DMS79 treated with DMSO at 0.1 percent for 48 hours (cell line): Measurements from ENCODE around the gene CYBRD1.
"Not testable (repeated sequence)": the region's sequence is repeated elsewhere in the genome, so short reads cannot be mapped to it uniquely, and the experiment has no call there.

Source experiments
- DNase-seq: peaks from one replicate; lab custom pipeline; 2025; lab: John Stamatoyannopoulos, UW

CYBRD1 gene

DNA sequence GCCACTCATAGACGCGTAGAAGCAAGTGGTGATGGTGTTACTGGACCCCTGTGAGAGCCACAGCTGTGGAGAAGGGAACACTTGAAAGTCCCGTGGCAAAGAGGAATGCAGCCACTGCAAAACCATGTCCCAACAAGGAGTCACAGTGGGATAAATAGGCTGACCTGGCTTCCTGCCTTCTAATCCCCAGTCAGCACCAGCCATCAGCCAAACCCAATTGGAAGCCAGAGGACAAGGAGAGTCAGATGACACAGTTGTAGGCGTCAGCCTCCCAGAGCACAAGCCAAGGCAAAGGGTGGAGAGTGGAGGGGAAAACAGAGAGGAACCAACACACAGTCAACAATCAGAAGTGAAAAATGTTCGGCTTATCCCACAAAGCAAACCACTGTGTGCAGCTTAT lies 5.5 kb upstream of the CYBRD1 start:
- no peak for DNase-seq

DNA sequence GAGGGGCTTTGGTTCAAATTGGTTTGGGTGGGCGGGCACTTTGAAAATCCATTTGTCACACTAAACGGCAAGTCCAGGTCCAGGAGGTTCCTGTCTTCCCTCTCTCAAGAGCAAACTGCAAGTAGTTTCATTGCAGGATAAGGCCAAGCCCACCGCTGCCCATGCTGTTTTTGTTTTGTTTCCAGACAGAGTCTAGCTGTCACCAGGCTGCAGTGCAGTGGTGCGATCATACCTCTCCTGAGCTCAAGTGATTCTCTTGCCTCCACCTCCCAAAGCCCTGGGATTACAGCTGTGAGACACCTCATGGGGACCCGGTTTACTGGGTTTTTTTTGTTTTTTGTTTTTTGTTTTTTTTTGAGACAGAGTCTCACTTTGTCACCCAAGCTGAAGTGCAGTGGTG lies 1.8 kb upstream of the CYBRD1 start:
- no peak for DNase-seq

DNA sequence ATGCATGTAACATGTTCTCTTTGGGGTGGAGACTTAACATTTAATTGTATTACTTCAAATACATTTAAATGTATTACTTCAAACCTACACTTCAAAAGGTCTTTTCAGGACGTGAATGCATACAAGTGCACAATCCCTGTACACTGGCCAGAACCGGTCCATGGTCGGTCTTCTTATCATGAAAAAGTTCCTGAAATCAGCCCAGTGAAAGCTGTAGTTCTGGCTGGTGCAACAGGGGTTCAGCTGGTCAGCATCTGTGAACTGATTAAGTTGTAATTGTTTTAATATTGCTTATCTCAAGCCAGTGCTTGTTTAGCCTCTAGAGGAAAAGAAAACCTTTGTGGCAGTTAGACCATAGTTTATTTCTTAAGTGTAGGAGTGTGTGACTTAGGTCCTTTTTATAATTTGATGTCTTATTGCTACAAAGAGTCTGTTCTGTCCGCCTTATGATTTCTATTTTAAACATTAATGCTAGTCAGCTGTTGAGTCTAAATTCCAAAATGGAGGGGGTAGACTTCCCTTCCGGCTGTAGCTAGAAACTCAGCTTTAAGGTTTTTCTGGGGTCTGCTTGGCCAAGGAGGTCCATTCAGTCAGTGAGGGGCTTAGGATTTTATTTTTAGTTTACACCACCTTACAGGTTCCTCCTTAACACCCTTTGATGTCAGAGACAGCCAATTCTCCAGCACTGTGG lies 768 bp upstream of the CYBRD1 start:
- DNase-seq: no peak

DNA sequence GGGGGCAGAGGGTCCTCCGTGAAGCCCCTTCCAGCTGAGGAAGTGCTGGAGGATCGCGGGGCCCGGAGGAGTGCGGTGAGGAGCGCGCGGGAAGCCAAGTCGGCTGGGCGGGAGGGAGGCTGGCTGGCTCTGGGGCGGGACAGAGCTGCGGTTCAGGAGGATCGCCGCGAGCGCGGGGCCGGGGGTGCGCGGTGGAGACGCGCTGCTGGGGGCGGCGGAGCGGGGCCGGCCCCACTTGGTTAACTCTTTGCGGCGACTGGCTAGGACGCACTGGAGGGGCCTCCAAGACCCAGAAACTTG lies 464 bp downstream of the CYBRD1 start:
- DNase-seq: no peak

DNA sequence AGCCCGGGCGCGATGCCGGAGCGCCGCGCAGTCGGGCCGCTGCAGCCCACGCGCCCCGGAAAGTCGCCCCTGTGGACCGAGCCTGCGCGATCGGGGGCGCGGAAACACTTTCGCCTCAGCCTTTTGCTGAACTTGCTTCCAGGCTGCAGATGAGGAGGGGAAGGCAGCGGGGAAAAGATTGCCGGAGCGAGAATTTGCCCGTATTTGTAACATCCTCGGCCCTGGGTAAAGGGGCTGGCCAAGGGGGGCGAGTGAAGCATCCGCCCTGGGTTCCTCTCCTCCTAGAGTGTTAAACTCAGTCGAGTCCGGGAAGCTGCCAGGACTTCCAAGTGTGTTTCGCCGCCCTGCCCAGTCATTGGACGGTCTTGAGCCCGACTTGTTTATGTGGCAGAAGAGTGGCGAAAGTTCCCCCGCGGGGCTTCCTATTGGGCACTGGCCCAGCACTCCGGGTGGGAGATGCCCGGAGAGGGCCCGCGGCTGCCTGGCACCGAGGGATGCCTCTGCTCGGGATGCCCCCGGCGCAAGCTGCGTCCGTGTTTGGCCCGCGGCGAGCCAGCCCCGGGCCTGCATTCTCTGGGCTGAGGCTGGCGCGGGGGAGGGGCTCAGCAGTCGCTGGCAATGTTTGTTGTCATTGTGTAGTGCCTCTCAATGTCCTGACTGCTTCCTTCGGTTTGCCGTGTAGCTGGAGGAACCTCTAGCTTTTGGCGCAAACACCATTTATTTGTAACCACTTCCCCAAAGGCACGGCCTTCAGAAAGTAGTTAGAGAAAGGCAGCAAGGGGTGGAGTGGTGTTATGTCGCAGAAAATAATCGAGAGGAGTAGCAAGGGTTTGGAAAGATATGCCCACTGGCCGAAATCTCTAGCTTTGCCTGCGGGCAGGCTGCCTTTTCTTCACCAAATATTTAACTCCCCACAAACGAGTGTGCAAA lies 1.1 kb downstream of the CYBRD1 start:
- DNase-seq: peak; percentile 17

DNA sequence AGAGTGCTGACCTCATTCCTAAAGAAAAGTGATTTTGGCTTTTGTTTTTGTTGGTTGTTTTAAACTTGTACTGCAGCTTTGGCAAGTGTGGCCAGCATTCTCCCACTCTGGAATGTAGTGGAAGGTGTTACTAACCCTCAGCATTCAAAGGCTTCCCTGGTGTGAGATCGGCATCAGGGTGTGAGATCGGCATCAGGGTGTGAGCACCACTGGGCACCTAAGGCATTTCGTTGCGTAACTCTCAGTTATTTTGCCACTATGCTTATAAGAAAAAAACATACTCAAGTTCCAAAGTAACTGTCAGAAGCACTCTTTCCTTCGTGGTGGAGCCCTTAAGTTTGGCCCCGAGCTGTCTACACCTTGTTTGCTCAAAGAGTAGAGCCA lies 1.7 kb downstream of the CYBRD1 start:
- DNase-seq: no peak

DNA sequence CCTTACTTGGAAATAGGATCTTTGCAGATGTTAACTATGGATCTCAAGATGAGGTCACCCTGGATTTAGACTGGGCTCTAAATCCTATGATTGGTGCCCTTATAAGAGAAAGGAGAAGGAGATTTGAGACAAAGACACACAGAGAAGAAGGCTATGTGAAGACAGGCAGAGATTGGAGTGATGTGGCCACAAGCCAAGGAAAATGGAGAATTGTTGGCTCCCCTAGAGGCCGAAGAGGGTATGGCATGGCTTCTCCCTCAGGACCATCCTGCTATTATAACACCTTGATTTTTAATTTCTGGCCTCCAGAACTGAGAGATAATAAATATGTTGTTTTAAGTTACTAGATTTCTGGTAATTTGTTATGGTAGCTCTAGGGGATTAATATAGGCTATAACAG lies 7.6 kb downstream of the CYBRD1 start:
- DNase-seq: no peak

DNA sequence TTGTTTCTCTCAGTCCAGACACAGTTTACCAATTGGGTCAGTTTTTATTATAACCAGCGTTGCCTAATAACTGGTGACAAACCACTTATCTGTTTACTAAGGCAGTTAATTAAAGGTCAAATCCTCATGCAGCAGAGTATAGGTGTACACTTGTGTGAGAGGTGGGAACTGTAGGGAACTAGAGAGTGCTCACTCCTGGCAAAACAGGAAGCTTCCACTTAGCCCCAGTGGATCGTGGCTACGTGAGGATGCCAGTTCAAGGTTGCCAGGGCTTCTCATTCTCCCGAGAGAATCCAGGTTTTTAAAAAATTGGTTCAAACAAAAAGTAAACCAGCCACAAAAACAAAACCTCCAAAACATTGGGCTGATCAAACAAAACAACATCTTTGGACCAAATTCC lies 8.1 kb downstream of the CYBRD1 start:
- no peak for DNase-seq

DNA sequence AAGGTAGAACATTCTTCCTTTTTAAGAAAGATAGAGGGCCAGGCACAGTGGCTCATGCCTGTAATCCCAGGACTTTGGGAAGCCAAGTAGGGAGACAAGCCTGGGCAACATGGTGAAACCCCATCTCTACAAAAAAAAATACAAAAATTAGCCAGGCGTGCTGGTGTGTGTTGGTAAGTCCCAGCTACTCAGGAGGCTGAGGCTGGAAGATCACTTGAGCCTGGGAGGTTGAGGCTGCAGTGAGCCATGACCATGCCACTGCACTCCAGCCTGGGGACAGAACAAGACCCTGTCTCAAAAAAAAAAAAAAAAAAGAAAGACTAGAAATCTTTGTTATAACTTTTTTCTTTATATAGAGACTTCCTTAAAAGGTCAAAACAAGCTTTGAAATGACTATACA lies 8.6 kb downstream of the CYBRD1 start:
- not testable (repeated sequence) for DNase-seq

DNA sequence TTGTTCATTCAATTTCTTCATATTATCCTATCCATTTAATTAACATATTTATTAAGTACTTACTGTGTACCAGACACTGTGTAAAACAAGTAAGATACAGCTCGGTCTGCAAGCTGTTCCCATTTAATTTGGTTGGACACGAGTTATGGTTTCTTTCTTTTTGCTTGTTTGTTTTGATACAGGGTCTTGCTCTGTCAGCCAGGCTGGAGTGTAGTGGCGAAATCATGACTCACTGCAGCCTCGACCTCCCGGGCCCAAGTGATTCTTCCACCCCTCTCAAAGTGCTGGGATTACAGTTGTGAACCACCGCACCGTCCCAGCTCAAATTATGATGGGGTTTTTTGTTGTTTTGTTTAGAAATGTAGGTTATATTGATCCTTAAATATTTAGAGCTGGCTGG lies 9.0 kb downstream of the CYBRD1 start:
- DNase-seq: no peak

DNA sequence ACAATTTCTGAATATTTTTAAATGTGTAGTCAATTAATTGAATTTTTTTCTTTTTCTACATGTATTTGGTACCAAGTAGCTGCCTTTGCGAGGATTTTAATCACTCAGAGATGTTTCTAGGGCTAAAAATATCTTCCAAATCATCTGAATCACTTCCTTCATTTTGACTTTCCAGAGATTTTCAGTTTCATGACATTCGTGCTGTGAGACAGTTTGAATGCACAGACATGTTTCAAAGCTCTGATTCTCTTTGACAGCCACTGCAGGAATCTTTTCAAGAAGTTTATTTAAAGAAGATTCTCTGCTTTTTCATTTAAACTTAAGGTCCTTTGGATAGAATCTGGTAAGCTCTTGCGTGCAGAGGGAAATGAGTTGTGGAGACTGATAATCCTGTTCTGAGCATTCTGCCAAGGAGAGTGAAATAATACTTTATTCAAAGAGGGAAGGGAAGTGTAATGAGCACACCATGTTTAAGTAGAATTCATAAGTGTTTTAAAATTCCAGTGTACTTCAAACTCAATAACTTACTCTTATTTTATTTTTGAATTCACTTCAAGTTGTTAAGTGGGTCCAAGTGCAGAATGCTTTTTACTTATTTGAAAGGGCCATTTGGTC lies 9.7 kb downstream of the CYBRD1 start:
- DNase-seq: no peak

DNA sequence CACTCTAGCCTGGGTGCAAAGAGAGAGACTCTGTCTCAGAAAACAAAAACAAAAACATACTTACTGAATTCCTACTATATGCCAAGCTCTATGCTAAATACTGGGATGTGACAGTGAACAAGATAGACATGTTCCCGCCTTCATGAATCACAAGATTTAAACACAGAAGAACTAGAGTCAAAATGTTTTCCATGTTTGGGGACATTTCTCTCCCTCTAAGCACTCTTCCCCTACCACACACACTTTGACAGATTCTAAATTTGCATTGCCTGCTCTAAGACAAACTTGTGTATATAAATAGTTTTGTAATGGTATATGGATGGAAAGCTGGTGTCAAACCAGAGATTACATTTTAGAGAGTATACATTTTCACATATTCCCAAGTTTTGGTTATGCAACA lies 11.1 kb downstream of the CYBRD1 start:
- DNase-seq: no peak

DNA sequence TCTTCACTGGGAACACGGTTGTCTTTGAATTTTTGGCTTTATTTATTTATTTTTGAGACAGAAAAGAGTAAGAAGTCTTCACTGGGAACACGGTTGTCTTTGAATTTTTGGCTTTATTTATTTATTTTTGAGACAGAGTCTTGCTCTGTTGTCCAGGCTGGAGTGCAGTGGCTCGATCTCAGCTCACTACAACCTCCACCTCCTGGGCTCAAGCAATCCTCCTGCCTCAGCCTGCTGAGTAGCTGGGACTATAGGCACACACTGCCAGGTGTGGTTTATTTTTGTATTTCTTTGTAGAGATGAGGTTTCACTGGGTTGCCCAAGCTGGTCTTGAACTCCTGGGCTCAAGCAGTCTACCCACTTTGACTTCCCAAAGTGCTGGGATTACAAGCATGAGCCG lies 13.3 kb downstream of the CYBRD1 start:
- DNase-seq: not testable (repeated sequence)

DNA sequence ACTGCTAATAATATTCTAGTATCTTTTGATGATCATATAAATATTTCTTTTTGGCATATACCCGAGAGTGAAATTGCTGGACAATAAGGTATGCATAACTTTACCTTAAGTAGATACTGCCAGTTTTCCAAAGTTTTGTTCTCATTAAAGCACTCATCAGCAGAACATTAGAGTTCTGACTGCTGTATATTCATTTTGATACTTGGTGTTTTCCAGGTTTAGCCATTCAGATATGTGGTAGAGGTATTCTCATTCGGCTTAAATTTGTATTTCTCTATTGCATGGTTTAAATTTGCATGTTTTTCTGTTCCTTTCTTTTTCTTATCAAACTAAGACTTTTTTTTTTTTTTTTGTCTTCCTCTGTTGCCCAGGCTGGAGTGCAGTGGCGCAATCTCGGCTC lies 18.2 kb downstream of the CYBRD1 start:
- no peak for DNase-seq

DNA sequence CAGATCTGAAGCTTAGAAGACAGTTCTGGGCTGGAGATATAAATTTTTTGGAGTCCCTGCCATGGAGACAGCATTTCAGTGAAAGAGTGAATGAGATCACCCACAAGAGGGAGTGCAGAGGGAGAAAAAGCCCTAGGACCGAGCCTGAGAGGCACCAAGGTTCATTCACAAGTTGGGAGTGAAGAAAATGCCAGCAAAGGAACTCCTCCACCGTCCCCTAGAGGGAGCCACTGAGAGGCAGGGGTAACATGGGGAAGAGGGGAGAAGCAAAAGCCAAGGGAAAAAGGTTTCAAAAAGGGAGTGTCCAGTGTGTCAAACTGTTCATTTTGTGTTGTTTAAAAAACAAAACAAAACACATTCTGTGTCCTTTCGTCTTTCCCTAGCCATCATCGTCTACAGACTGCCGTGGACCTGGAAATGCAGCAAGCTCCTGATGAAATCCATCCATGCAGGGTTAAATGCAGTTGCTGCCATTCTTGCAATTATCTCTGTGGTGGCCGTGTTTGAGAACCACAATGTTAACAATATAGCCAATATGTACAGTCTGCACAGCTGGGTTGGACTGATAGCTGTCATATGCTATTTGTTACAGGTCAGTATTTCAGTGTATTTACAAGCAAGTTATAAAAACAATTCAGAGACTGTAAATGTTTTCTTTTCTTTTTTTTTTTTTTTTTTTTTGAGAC lies 19.1 kb downstream of the CYBRD1 start:
- DNase-seq: no peak

DNA sequence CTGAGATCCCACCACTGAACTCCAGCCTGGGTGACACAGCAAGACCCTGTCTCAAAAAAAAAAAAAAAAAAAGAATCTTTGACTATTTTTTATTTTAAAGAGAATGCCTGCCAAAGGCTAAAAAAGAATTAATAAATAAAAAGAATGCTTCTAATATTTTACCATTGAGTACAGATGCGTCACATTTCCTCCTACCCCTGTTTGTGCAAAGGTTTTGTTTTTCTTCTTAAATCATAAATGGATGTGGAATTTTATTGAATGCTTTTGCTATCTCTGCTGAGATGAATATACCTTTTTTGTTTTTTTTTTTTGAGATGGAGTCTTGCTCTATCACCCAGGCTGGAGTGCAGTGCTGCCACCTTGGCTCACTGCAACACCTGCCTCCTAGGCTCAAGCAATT lies 22.8 kb downstream of the CYBRD1 start:
- no peak for DNase-seq

DNA sequence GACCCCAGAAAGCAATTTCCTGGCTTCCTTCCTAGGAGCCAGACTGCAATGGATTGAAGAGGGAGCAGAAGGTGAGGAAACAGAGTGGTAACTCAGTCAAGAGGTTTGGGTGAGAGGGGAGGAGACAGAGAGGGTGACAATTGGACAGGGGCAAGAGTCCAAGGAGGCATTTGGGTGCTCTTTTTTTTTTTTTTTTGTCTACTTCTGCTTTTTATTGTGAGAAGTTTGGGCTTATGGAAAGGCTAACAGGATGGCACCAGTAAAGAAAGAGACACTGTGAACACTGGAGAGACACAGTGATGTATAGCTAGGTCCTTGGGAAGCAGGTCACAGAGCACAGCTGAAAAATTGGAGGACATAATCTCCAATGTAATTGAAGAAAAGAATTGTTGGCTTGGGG lies 25.0 kb downstream of the CYBRD1 start:
- DNase-seq: no peak

DNA sequence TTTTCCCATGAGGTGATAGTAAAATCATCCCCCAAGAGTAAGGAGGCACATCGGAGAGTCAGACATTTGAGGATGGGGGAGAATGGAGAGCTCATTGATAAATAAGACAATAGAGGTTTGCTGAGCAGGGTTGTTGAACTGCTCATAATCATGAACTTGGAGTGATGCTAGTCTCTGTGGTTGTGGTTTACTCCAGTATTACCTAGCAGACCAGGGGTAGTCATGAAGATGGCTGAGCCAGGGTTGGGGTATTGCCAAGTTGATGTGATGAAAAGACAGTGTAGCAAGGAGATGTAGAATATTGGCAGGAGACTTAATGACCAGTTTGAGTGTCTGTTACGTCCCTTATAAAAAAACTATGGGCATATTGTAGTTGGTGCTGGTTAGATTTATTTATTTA lies 25.4 kb downstream of the CYBRD1 start:
- DNase-seq: no peak

DNA sequence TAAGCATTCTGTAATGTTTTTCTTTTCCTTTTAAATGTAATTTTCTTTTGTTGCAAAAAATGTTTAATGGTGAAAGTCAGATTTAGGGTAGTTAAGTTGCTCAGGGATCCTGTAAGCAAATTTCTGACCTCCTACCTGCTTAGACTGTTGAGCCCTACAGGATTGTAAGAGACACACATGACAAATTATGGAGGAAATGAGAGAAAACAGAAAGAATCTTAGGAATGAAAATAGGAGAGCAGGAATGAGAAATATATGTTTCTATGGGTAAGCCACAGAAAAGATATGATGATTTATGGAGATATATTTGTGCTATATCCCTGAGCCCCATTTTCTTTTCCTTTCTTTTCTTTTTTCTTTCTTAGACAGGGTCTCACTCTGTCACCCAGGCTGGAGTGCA lies 28.3 kb downstream of the CYBRD1 start:
- no peak for DNase-seq

DNA sequence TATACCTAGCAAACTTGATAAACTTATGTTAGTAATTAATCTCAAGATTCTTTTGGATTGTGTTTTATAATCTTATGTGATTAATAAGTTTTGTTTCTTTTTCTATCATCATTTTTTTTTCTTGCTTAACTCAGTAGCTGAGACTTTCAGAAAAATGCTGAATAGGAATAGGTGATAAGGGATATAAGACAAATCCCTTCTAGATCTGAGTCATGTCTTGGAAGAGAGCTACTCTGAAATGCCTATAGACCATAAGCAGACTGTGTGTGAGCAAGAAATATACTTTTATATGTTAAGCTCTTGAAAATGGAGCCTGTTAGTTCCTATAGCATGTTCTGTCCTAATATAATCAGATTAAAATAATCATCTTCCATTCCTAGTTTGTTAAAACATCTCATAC lies 29.6 kb downstream of the CYBRD1 start:
- DNase-seq: no peak

DNA sequence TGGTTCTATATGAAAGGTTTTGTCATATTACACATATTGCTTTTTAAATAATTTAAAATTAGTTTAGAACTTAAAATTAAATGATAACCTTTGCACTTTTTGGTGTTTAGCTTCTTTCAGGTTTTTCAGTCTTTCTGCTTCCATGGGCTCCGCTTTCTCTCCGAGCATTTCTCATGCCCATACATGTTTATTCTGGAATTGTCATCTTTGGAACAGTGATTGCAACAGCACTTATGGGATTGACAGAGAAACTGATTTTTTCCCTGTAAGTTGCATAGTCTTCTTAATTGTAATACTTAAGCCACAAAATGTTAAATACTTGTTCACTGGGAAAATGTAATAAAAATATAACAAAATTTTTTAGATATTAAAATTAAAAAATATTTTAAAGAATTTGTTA lies 31.0 kb downstream of the CYBRD1 start:
- DNase-seq: no peak

DNA sequence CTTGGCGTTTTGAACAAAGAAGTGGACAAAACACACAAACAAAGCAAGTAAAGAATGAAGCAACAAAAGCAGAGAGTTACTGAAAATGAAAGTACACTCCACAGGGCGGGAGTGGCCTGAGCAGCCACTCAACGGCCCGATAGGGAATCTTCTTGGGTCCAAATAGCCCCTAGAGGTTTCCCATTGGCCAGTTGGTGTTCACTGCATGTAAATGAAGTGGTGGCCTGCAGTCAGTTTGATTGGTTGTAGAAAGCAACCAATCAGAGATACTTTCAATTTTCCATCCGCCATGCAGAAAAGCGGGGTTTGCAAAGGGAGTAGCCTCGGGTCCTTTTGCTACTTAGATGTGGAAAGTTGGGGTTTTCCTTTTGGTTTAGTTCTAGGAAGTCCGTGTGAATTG lies 31.6 kb downstream of the CYBRD1 start:
- DNase-seq: peak; percentile 72
